ENCODE results near the gene PRKAG3.

The PRKAG3 gene

DNA sequence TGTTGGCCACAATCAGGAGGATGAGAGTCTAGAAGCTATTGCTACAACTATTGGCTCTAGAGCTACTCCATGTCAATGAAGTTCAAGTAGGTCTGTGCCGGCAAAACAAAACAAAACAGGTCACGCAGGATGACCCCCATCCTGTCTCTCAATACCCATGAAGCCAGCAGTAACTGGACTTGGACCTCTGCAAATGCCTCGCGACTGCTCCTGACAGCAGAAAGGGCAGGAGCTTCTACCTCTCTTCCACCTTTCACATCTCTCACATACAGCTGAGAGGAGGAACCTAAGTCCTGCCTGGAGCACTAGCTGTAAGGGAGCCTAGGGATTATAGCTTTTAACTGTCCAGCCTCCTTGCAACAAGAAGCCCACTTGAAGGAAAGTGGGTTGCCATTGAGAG, 16.0 kb downstream of the PRKAG3 start:
- DNase-seq (ENCODE audit: low read depth in 3 of 3, low spot score in 1 of 3): no peak

DNA sequence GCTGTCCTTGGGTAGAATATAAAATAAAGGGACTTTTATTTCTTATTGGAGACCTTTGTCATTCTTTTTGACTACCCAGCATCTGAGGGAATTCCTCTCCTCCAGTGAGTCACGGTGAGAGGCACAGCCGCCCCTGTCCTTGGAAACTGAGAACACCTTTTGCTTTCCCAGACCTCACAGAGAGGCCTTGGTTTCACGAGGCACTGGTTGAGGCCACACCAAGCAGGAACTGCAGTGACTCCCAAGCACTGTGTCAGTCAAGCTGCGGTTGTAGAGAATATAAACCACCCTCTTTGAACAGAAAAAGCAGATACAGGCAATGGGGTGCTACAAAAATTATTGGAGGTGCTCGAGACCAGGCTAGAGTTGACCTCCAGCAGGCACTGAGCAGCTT, 16.4 kb downstream of the PRKAG3 start:
- DNase-seq (ENCODE audit: low read depth in 3 of 3, low spot score in 1 of 3): no peak

DNA sequence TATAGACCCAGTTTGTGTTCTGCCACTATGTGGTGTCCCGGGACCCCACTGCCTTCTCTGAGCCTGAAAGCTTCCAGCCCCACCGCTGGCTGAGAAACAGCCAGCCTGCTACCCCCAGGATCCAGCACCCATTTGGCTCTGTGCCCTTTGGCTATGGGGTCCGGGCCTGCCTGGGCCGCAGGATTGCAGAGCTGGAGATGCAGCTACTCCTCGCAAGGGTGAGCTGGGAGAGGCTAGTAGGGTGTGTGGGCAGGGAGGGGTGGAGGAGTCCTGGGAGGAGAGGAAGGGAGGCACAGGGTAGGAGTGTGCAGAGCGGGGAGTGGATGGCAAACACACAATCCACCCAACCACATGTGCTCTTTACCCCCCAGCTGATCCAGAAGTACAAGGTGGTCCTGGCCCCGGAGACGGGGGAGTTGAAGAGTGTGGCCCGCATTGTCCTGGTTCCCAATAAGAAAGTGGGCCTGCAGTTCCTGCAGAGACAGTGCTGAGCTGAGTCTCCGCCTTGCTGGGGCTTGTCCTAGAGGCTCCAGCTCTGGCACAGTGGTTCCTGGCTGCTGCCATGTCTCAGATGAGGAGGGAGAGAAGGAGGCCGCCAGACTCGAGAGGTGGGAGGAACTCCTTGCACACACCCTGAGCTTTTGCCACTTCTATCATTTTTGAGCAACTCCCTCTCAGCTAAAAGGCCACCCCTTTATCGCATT, 16.9 kb downstream of the PRKAG3 start:
- DNase-seq (ENCODE audit: low read depth in 3 of 3, low spot score in 1 of 3): no peak

DNA sequence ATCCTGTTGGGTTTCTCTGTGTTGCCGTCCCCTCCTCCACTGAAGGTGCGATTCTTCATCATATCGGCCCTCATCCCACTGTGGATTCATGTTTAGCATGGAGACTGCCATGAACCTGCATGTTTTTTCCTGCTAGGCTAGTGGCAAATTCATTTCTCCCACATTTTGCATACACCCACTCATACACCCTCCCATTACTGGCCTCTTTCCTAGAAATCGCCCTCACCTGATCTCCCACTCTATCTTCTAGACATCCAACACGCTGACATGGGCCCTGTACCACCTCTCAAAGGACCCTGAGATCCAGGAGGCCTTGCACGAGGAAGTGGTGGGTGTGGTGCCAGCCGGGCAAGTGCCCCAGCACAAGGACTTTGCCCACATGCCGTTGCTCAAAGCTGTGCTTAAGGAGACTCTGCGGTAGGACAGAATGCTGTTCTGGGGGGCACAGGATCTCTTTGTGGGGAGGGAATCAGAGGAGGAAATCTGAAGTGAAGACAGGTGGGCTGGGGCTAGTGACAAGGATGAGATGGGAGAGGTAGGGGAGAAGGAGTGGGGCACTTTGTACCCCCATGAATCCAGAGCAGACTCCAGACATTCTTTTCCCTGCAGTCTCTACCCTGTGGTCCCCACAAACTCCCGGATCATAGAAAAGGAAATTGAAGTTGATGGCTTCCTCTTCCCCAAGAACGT, 17.7 kb downstream of the PRKAG3 start:
- DNase-seq (ENCODE audit: low read depth in 3 of 3, low spot score in 1 of 3): no peak

DNA sequence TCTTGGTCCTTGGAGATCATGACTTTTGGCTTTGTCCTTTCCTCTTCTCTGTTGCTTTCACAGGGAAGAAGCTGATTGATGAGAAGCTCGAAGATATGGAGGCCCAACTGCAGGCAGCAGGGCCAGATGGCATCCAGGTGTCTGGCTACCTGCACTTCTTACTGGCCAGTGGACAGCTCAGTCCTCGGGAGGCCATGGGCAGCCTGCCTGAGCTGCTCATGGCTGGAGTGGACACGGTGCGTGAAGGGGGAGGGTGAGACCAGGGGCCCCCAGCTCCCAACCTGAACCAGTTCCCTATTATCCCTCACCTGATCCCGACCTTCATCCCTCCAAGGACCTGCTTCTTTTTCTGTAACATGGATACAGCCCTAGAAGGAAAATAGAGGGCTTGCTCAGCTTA, 18.7 kb downstream of the PRKAG3 start:
- no peak for DNase-seq (ENCODE audit: low read depth in 3 of 3, low spot score in 1 of 3)

DNA sequence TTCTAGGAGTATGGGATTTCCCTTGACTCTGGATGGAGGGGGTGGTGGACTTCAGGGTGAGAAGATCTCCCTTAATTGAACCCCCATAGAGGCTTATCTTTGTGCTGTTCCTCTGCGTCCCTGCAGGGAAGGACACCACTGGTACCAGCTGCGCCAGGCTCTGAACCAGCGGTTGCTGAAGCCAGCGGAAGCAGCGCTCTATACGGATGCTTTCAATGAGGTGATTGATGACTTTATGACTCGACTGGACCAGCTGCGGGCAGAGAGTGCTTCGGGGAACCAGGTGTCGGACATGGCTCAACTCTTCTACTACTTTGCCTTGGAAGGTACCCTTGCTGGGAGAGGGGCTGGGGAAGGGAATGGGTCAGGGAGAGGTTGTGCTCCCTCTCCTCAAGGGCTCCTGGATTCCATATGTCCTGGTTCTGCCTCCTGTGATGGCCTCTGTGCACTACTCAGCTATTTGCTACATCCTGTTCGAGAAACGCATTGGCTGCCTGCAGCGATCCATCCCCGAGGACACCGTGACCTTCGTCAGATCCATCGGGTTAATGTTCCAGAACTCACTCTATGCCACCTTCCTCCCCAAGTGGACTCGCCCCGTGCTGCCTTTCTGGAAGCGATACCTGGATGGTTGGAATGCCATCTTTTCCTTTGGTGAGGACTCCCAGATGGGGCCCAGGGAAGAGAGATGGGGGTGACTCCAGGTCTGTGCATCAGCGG, 19.3 kb downstream of the PRKAG3 start:
- no peak for DNase-seq (ENCODE audit: low read depth in 3 of 3, low spot score in 1 of 3)

DNA sequence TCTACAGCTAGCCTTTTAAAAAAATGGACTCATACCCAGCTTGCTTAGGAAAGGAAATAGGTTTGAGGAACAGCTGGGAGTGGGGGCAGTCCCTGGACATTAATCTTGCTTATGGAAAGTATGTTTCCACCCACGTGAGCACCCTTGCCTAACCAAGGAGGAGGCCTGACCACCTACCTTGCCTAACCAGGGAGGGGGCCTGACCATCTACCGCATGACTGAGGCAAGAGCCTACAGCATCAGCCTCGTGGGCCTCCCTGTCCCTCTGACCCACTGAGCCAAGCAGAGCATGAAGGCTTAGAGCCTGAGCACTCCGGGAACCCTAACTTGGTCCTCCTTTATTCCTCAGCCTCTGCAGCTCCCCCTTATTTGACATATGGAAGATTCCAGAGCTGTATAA, 20.2 kb downstream of the PRKAG3 start:
- no peak for DNase-seq (ENCODE audit: low read depth in 3 of 3, low spot score in 1 of 3)

DNA sequence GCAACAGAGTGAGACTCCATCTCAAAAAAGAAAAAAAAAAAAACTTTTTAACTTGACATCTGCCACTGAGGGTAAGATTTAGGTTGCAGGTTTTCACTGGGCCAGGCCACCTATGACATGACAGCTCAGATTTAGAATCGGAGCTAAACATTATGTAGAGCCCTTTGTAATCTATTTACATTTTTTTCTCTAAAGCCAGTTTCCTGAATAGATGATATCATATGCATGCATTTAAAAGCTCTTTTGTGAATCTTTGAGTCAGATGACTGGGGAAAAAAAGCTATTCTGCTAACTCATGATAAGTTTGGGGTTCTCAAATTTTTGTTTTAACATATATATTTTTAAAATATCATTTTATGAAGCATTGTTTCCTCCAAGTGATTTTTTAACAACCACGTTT, 21.3 kb downstream of the PRKAG3 start:
- no peak for DNase-seq (ENCODE audit: low read depth in 3 of 3, low spot score in 1 of 3)

DNA sequence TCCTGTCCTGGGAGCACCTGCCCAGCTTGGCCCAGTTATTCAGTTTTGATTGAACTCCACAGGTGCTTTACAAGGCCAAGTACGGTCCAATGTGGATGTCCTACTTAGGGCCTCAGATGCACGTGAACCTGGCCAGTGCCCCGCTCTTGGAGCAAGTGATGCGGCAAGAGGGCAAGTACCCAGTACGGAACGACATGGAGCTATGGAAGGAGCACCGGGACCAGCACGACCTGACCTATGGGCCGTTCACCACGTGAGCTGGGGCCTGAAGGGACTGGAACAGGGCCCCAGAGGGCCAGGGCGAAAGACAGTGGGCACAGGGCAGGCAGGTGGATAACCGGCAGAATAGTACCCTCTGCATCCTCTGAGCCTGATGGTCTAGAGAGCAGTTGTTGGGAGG, 22.1 kb downstream of the PRKAG3 start:
- no peak for DNase-seq (ENCODE audit: low read depth in 3 of 3, low spot score in 1 of 3)

DNA sequence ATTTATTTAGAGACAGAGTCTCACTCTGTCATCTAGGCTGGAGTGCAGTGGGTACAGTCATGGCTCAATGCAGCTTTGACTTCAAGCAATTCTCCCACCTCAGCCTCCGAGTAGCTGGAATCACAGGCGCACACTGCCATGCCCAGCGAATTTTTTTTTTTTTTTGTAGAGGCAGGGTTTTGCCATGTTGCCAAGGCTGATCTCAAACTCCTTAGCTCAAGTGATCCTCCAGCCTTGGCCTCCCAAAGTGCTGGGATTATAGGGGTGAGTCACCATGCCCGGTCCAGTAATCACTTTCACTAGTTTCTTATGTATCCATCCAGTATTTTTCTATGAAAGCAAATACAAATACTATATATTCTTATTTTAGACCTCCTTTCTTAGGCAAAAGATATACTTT, 24.0 kb downstream of the PRKAG3 start:
- no peak for DNase-seq (ENCODE audit: low read depth in 3 of 3, low spot score in 1 of 3)

DNA sequence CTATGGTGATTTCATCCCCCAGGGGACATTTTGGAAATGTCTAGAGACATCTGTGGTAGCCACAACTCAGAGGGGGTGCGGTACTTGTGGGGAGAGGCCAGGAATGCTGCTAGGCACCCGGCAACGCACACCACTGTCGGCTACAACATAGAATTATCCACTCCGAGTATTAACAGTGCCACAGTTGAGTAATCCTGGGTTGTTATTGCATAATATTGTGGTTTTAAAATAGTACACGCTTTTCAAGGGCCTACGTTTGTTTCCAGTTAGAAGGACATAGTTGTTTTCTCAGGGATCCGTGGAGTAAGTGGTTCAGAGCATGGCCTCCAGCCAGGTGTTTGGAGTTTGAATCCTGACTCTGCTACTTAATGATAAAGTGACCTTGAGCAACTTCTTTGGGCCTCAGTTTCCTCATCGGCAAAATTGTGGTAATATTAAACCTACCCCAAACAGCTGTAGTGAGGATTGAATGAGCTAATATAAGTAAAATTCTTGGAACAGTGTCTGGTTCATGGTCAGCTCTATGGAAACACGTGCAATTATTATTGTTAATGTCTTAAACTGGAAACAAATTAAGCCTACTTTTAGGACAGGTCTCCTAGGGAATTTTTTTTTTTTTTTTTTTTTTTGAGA, 25.1 kb downstream of the PRKAG3 start:
- DNase-seq (ENCODE audit: low read depth in 3 of 3, low spot score in 1 of 3): no peak

DNA sequence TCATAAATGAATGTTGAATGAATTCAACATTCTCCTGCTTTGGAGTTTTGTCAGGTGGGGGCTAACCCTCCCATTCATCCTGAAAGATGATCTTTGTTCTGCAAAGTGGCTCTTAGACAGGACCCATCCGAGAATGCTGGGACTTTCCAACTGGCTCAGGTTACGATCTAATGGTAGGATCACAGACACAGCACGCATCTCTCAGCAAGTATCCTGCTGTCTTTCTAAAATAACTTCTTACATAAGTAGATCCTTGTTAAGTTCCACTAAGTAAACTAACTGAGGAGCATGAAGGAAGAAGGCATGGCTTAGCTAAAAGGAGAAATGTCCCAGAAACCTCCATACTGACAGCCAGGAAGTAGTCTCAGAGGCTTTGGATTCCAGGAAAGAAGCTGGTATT, 26.0 kb downstream of the PRKAG3 start:
- DNase-seq (ENCODE audit: low read depth in 3 of 3, low spot score in 1 of 3): no peak

DNA sequence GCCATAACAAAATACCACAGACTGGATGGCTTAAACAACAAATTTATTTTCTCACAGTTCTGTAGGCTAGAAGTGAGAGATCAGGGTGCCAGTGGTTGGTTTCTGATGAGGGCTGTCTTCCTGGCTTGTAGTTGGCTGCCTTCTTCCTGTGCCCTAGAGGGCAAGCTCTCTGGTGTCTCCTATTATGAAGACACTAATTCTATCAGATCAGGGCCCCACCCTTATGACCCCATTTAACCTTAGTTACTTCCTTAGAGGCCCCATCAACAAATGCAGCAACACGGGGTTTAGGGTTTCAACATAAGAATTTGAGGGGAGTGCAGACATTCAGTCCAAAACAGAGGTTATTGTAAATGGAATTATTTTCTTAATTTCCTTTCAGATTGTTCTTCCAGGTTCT, 26.8 kb downstream of the PRKAG3 start:
- no peak for DNase-seq (ENCODE audit: low read depth in 3 of 3, low spot score in 1 of 3)

DNA sequence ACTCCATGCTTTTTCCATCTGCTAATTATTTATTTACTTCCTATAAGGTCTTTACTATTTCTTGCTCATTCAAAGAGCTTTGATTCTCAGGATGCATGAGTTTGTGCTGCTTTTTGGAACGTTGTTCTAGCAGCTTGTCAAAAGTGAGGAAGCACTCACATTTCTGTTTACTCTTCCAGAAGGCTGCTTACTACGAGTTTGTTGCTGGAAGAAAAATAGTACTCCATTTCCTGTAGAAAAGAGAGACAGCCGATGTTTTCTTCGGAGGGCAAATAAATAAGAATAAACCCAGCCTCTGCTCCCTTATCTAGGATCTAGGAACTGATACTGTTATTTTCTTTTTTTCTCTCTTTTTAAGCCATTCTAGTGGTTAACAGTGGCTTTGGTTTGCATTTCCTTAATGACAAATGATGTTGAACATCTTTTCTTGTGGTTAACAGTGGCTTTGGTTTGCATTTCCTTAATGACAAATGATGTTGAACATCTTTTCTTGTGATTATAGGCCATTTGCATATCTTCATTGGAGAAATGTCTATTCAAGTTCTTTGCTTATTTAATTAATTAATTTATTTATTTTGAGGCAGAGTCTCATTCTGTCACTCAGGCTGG, 29.1 kb downstream of the PRKAG3 start:
- DNase-seq (ENCODE audit: low read depth in 3 of 3, low spot score in 1 of 3): no peak

DNA sequence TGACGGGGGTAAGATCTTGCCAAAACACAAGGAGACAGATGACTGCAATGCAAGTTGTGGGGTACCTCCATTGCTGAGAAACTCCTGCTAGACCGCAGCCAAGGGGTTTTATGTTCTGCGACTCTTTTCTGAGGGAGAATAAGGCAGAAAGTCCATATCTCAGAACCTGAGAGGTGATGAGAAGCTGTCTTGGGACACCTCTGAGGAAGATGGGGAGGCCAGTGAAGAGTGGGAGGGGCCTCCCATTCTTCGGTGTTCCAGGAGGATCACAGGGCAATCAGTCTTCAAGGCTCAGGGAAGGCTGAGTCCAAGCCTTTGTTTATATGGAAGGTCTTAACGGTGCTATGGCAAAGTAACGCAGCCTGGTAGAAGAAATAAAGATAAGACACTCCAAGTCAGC, 31.6 kb downstream of the PRKAG3 start:
- DNase-seq (ENCODE audit: low read depth in 3 of 3, low spot score in 1 of 3): no peak

DNA sequence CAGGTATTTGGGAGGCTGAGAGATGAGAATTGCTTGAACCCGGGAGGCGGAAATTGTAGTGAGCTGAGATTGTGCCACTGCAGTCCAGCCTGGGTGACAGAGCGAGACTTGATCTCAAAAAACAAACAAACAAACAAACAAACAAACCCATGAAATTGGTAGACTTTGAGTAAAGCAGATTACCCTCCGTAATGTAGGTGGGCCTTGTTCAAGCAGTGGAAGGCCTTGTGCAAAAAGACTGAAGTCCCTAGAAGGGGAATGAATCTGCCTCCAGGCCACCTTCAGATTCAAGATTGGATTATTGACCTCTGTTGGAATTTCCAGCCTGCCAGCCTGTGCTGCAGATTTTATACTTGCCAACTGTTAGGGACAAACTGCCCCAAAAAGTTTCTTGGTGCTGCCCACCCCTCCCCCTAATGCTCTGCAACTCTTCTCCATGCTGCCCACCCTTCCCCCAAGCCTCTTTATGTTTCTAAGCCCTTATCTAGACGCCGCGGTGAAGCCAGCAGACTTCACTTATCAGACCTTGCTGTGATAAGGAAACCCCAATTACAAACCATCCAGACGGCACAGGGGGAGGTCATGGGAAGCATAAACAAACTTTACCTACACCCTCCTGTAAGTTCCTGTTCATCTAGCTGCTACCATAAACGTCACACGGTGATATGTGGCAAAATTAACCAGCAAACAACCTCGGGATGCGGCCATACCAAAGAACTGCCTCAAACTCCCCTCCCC, 32.7 kb downstream of the PRKAG3 start:
- no peak for DNase-seq (ENCODE audit: low read depth in 3 of 3, low spot score in 1 of 3)

DNA sequence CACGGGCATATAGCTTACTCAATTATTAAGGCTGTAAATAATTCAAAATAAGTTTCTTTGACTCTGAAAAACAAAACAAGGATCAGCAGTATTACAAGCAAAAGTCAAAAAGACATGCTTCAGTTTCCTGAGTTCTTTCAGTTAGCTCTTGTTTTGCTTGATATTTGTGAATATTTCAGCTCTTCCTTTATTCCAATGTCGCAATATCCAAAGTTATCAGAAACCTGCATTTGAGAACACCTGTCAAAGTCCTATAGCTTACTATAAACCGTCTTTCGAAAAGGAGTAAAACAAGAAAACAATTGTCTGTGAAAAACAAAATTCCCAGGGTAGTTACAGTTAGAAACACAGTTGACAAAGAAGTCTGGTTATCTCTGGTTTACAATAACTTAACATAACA, 34.9 kb downstream of the PRKAG3 start:
- DNase-seq (ENCODE audit: low read depth in 3 of 3, low spot score in 1 of 3): no peak

DNA sequence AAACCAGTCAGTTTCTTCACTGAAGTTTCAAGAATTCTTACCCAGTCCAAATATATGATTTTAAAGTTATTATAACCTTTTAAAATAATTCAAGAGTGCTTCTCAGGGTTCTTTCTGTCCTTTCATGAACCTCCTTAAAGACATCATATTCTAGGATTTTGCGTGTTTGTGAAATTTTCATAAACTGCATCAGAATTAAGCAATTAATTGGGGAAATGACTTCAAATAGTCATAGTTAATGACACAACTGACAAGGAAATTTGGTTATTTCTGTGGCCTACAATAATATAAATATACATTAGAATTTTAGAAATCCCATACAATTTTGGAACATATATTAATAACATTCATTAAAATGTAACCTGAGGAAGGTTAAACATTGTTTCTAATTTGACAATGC, 39.2 kb downstream of the PRKAG3 start:
- no peak for DNase-seq (ENCODE audit: low read depth in 3 of 3, low spot score in 1 of 3)

DNA sequence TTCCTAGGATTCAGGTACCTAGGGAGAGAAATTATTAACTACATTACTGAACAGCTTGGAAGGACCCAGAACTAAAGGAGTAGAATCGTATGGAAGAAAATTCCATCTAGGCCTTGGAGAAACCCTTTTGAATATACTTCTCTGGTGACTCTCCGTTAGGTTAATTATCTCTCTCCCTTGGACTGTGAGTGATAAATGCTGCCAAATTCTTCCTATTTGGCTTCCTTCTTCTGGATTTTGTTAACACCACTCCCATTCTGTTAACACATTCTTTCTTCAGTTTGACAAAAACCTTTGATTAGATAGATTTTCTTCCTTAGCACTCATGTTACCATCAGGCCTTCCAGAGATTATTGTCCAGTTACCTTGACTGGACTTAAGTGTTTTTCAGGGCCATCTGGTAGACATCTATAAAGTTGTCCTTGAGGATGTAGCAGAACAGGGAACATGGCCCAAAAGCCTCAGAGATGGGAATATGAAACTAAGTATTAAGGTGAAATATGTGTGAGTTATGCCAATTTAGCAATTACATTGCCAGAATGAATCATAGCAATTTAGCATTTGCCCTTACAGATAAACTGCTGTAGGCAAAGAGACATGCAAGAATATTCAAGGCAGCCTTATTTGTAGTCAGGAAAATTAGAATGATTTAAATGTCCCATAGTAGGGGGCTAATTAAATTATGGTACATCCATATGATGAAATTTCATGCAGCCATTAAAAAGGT, 42.9 kb downstream of the PRKAG3 start:
- no peak for DNase-seq (ENCODE audit: low read depth in 3 of 3, low spot score in 1 of 3)

DNA sequence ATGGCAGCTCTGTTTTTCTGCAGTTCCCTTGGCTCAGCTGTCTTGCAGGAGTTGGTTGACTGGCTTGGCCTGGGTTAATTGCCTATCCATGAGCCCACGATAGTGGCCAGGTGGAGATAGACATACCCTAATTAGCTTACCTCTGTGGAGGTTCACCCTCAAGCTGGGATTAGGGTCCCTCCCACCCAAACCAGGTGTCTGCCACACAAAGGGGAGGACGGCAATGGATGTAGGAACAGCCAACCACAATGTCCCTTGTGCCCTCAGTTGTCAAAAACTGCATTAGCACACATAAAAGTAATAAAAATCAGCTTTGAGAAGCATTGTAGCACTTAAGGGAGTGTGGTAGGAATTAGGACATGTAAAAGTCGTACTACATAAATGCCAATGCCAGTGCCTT, 45.5 kb downstream of the PRKAG3 start:
- DNase-seq (ENCODE audit: low read depth in 3 of 3, low spot score in 1 of 3): no peak
